Small intestine (tissue), 7 donors: Measurements from ENCODE around the gene GET4. TPM values are rescaled to one million over a fixed set of nuclear protein-coding genes. Genes with fewer than 3 reads are reported as not detected.

Experiments
- DNase-seq, 2 donors: peaks; one replicate each; pipeline versions ENCODE4 v3.0.0 to v3.0.0-alpha.2; 2013
- FAIRE-seq: peaks from 2 replicates; lab custom pipeline; 2012; peaks lifted over from hg19 to GRCh38; lab: Jason Lieb, UNC
- H3K27ac ChIP-seq, 3 donors: one replicate each; pipeline ENCODE4 v1.5.1; 2013; ENCODE audit warnings: low read length in 2 of 3, mild to moderate bottlenecking in 2 of 3, control low read depth in 1 of 3, inconsistent platforms in 1 of 3, low read depth in 1 of 3, moderate library complexity in 1 of 3
- H3K27me3 ChIP-seq, 3 donors: one replicate each; pipeline ENCODE4 v1.6.1; 2013; ENCODE audit warnings: low read length in 3 of 3, inconsistent platforms in 1 of 3; ENCODE audit not compliant: control insufficient read depth in 3 of 3, insufficient read depth in 3 of 3
- H3K36me3 ChIP-seq, 3 donors: one replicate each; pipeline ENCODE4 v1.6.1; 2013; ENCODE audit warnings: low read length in 3 of 3, inconsistent platforms in 1 of 3, low read depth in 1 of 3, mild to moderate bottlenecking in 1 of 3, moderate library complexity in 1 of 3; ENCODE audit not compliant: control insufficient read depth in 3 of 3, insufficient read depth in 2 of 3
- H3K4me1 ChIP-seq, 3 donors: one replicate each; pipeline ENCODE4 v1.6.1; 2013; ENCODE audit warnings: low read length in 2 of 3, inconsistent platforms in 1 of 3, low read depth in 1 of 3, mild to moderate bottlenecking in 1 of 3, moderate library complexity in 1 of 3; ENCODE audit not compliant: control insufficient read depth in 3 of 3, insufficient read depth in 2 of 3
- H3K4me3 ChIP-seq, 3 donors: one replicate each; pipeline ENCODE4 v1.5.1; 2013; ENCODE audit warnings: low read length in 3 of 3, control low read depth in 1 of 3, inconsistent platforms in 1 of 3, low read depth in 1 of 3, mild to moderate bottlenecking in 1 of 3, moderate library complexity in 1 of 3
- H3K9me3 ChIP-seq, 2 donors: one replicate each; pipeline ENCODE4 v1.6.1; 2013; ENCODE audit warnings: low read depth in 1 of 2, low read length in 1 of 2; ENCODE audit not compliant: control insufficient read depth in 2 of 2, insufficient read depth in 1 of 2
- WGBS, 3 donors: extraction: QIAGEN DNeasy Blood & Tissue Kit; methylation state at CpG; one replicate each; pipeline ENCODE4 v1.1.7; 2013; 5-methylcytosine and 5-hydroxymethylcytosine counted together
- polyA plus RNA-seq, 4 donors: library from polyadenylated mRNA; stranded (reverse) in 3 of 4; unstranded in 1 of 4; fragments of 200-250 nt in 3 of 4; fragments of 120-200 nt in 1 of 4; gene quantifications; one replicate each; pipeline versions ENCODE4 v1.2.1 to v1.2.3, GENCODE V29; 2013
- donor health status: healthy with polysubstance abuse.
- donor health status: control.
- donor health status: control.
- donor health status: Bipolar disorder and iron deficiency.
- donor health status: healthy.

Gene GET4
- polyA plus RNA-seq, 4 donors = 38.9 to 87.2 (median 74.5) TPM

GRCh38 chr7:910931-911431 lies 34.6 kb downstream of the GET4 start:
- FAIRE-seq (no peak), DNase-seq (no peak)
- Histone ChIP-seq H3K36me3 (peaks cover 0 to 67% (median 0%) of the 10 kb centered on the region in 3 donors), H3K27me3 (peaks cover 0 to 3% (median 0%) of the 10 kb centered on the region in 3 donors), H3K4me1 (peaks cover 0 to 29% (median 0%) of the 10 kb centered on the region in 3 donors), H3K4me3 (no peak overlapping the region), H3K27ac (no peak overlapping the region), H3K9me3 (no peaks in the 10 kb centered on the region)
- WGBS, 3 donors = 86 to 94% (median 91%) methylated on average over 16 to 19 of the region's 19 CpGs

- Histone ChIP-seq H3K36me3 (peaks cover 0 to 71% (median 0%) of the 10 kb centered on the region in 3 donors), H3K4me1 (peaks cover 0 to 37% (median 0%) of the 10 kb centered on the region in 3 donors), H3K27ac (no peak overlapping the region), H3K9me3 (no peaks in the 10 kb centered on the region), H3K4me3 (no peak overlapping the region), H3K27me3 (peaks cover 0 to 3% (median 0%) of the 10 kb centered on the region in 3 donors)
- WGBS, 3 donors = 86 to 87% (median 87%) methylated on average over 37 to 41 of the region's 41 CpGs
- no peak for DNase-seq
- no peak for FAIRE-seq
Observed at GRCh38 chr7:911791-912480, 35.6 kb downstream of the GET4 start.

GRCh38 chr7:913736-914520 lies 37.6 kb downstream of the GET4 start:
- peaks cover 0 to 3% (median 0%) of the 10 kb centered on the region in 3 donors for H3K27me3 ChIP-seq
- H3K4me1 ChIP-seq = peaks cover 0 to 32% (median 0%) of the 10 kb centered on the region in 3 donors
- peak overlapping the region; percentile 54 to 95 (median 74) for H3K27ac ChIP-seq
- no peaks in the 10 kb centered on the region for H3K9me3 ChIP-seq
- peaks cover 0 to 72% (median 2%) of the 10 kb centered on the region in 3 donors for H3K36me3 ChIP-seq
- H3K4me3 ChIP-seq = no peak overlapping the region
- FAIRE-seq (no peak), DNase-seq (peak; percentile 89 to 98)
- 15 to 59% (median 41%) methylated on average over 30 to 31 of the region's 31 CpGs for WGBS, 3 donors

GRCh38 chr7:914521-915194 lies 38.3 kb downstream of the GET4 start:
- Histone ChIP-seq H3K4me3 (no peak overlapping the region), H3K9me3 (no peaks in the 10 kb centered on the region), H3K36me3 (peaks cover 0 to 74% (median 2%) of the 10 kb centered on the region in 3 donors), H3K27me3 (peaks cover 0 to 3% (median 0%) of the 10 kb centered on the region in 3 donors), H3K27ac (peak overlapping the region; percentile 54 to 95 (median 74)), H3K4me1 (peaks cover 0 to 29% (median 0%) of the 10 kb centered on the region in 3 donors)
- WGBS, 3 donors = 45 to 79% (median 59%) methylated on average over 10 to 16 of the region's 16 CpGs
- DNase-seq (no peak), FAIRE-seq (no peak)

GRCh38 chr7:915291-916218 lies 39.2 kb downstream of the GET4 start:
- DNase-seq (no peak), FAIRE-seq (no peak)
- H3K27ac ChIP-seq = peak overlapping the region in 2 of 3 donors; percentile 28 to 74
- 80 to 87% (median 83%) methylated on average over 37 to 43 of the region's 43 CpGs for WGBS, 3 donors
- no peaks in the 10 kb centered on the region for H3K9me3 ChIP-seq
- H3K36me3 ChIP-seq = peaks cover 0 to 72% (median 2%) of the 10 kb centered on the region in 3 donors
- no peak overlapping the region for H3K4me3 ChIP-seq
- no peaks in the 10 kb centered on the region for H3K27me3 ChIP-seq
- peaks cover 0 to 34% (median 0%) of the 10 kb centered on the region in 3 donors for H3K4me1 ChIP-seq

GRCh38 chr7:916291-916941 lies 40.1 kb downstream of the GET4 start:
- no peak overlapping the region for H3K4me3 ChIP-seq
- WGBS, 3 donors = 29 to 50% (median 47%) methylated on average over 15 to 17 of the region's 17 CpGs
- no peak overlapping the region for H3K27ac ChIP-seq
- H3K36me3 ChIP-seq = peaks cover 0 to 73% (median 2%) of the 10 kb centered on the region in 3 donors
- H3K27me3 ChIP-seq = no peaks in the 10 kb centered on the region
- H3K9me3 ChIP-seq = no peaks in the 10 kb centered on the region
- no peak for FAIRE-seq
- DNase-seq = peak in 1 of 2 donors; percentile 36
- H3K4me1 ChIP-seq = peaks cover 0 to 42% (median 0%) of the 10 kb centered on the region in 3 donors
